Mucosa of rectum (tissue), 2 donors: ENCODE data around the gene TBC1D21.

Experiments
- H3K27ac ChIP-seq, 2 donors: one replicate each; pipeline ENCODE4 v1.7.0; 2013; ENCODE audit warnings: inconsistent platforms in 2 of 2, low read depth in 2 of 2, low read length in 2 of 2
- H3K27me3 ChIP-seq, 2 donors: one replicate each; pipeline ENCODE4 v1.7.0; 2013; ENCODE audit warnings: low read length in 2 of 2; ENCODE audit not compliant: control insufficient read depth in 2 of 2, insufficient read depth in 2 of 2
- H3K36me3 ChIP-seq, 2 donors: one replicate each; pipeline ENCODE4 v1.7.0; 2013; ENCODE audit warnings: low read length in 2 of 2; ENCODE audit not compliant: control insufficient read depth in 2 of 2, insufficient read depth in 2 of 2
- H3K4me1 ChIP-seq, 2 donors: one replicate each; pipeline ENCODE4 v1.7.0; 2013; ENCODE audit warnings: low read length in 2 of 2, mild to moderate bottlenecking in 1 of 2; ENCODE audit not compliant: control insufficient read depth in 2 of 2, insufficient read depth in 2 of 2
- H3K4me3 ChIP-seq, 2 donors: one replicate each; pipeline ENCODE4 v1.7.0; 2013; ENCODE audit warnings: low read length in 2 of 2
- H3K9ac ChIP-seq, 2 donors: one replicate each; pipeline ENCODE4 v1.7.0; 2013; ENCODE audit warnings: low read length in 2 of 2, low read depth in 1 of 2, mild to moderate bottlenecking in 1 of 2
- H3K9me3 ChIP-seq, 2 donors: one replicate each; pipeline ENCODE4 v1.7.0; 2013; ENCODE audit warnings: low read length in 2 of 2; ENCODE audit not compliant: control insufficient read depth in 2 of 2
- donor health status: healthy.
- donor health status: Normal muscosa, but diverticular disease.

TBC1D21 gene

DNA sequence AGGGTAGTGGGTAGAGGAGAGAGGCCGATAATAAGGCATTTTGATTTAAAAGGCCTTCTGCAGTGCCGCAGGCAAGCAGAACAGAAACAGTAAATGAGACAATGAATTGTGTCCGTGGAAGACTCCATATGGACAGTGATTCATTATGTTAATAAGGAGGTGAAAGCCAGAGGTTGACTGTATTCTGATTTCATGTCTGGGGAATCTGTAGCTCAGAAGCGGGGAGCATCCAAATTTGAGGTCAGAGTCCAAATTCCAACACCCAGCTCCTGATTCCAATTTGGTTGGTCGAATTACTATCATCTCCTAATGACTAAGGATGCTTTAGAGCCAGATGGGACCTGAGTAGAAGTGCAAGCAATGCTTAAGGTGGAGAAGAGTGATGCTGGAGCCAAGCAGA, 1.0 kb upstream of the TBC1D21 start:
- H3K4me1 ChIP-seq, result no peaks in the 10 kb centered on the region
- no peak overlapping the region for H3K4me3 ChIP-seq
- no peak overlapping the region for H3K27ac ChIP-seq
- no peaks in the 10 kb centered on the region for H3K9me3 ChIP-seq
- H3K36me3 ChIP-seq, result no peaks in the 10 kb centered on the region
- no peak overlapping the region for H3K9ac ChIP-seq
- H3K27me3 ChIP-seq, result peaks cover 3 to 10% of the 10 kb centered on the region in 2 donors

DNA sequence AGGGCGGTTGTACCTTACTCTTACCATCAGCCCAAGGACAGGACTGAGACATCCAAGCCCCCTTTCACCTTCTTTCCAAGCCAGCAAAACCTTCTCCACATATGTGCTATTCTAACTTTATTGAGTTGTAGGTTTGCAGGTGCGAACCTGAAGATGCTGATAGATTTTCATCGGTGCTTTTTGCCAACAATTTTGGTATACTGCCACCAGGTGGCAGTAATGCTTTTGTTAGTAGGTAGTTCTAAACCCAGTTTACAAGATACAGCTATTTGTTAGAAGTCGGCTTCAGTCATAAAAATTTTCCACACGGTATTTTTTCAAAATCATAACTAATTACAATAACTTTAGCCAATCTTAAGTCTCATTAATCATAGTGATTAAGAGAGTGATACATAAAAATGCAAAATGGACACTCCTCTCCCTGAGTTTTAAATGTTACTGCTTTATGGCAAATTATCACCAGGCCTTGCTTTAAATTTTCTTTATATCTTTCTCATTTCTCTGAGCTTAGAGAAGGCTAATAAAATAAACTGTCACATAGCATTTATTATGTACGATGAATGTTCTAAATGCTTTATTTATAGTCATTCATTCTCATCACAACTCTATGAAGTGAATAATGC, 636 bp downstream of the TBC1D21 start:
- Histone ChIP-seq H3K27ac (no peak overlapping the region), H3K36me3 (no peaks in the 10 kb centered on the region), H3K4me3 (no peak overlapping the region), H3K9ac (no peak overlapping the region), H3K4me1 (no peaks in the 10 kb centered on the region), H3K27me3 (peaks cover 3 to 10% of the 10 kb centered on the region in 2 donors), H3K9me3 (no peaks in the 10 kb centered on the region)

- no peak overlapping the region for H3K27ac ChIP-seq
- peaks cover 3% of the 10 kb centered on the region in 2 donors for H3K27me3 ChIP-seq
- no peak overlapping the region for H3K4me3 ChIP-seq
- H3K36me3 ChIP-seq, result no peaks in the 10 kb centered on the region
- H3K4me1 ChIP-seq, result no peaks in the 10 kb centered on the region
- H3K9ac ChIP-seq, result no peak overlapping the region
- no peaks in the 10 kb centered on the region for H3K9me3 ChIP-seq
Observed at GRCh38 chr15:73879426-73879825, 6.1 kb downstream of the TBC1D21 start.

GRCh38 chr15:73881579-73882320, 8.4 kb downstream of the TBC1D21 start:
- Histone ChIP-seq H3K4me3 (no peak overlapping the region), H3K27me3 (peaks cover 3% of the 10 kb centered on the region in 2 donors), H3K9me3 (no peaks in the 10 kb centered on the region), H3K36me3 (no peaks in the 10 kb centered on the region), H3K9ac (no peak overlapping the region), H3K27ac (no peak overlapping the region), H3K4me1 (no peaks in the 10 kb centered on the region)

- H3K9ac ChIP-seq, result no peak overlapping the region
- H3K9me3 ChIP-seq, result no peaks in the 10 kb centered on the region
- H3K27ac ChIP-seq, result no peak overlapping the region
- H3K4me3 ChIP-seq, result no peak overlapping the region
- H3K27me3 ChIP-seq, result peaks cover 3% of the 10 kb centered on the region in 2 donors
- no peaks in the 10 kb centered on the region for H3K4me1 ChIP-seq
- no peaks in the 10 kb centered on the region for H3K36me3 ChIP-seq
Observed at GRCh38 chr15:73882761-73883419, 9.5 kb downstream of the TBC1D21 start.

DNA sequence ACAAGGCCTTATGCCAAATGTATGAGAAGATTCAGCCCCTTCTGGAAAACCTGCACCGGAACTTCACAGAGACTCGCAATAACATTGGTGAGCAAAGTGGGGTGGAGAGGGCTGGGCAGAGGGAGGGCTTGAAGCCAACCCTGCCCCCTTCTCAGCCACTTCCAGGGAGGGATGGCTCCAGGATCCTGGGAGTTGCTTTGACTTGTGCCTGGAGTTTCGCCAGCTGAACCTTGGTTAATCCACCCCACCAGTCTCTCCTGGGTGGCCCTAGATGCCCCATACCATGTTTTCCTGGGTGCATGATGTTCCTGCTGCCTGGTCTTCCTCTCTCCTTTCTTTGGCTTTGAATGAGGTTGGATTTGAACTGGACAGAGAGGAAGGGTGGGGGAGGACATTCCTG, 10.8 kb downstream of the TBC1D21 start:
- Histone ChIP-seq H3K4me1 (no peaks in the 10 kb centered on the region), H3K27ac (no peak overlapping the region), H3K27me3 (peaks cover 3% of the 10 kb centered on the region in 2 donors), H3K9ac (no peak overlapping the region), H3K4me3 (no peak overlapping the region), H3K36me3 (no peaks in the 10 kb centered on the region), H3K9me3 (no peaks in the 10 kb centered on the region)

- no peaks in the 10 kb centered on the region for H3K4me1 ChIP-seq
- no peak overlapping the region for H3K4me3 ChIP-seq
- no peaks in the 10 kb centered on the region for H3K36me3 ChIP-seq
- H3K9me3 ChIP-seq, result no peaks in the 10 kb centered on the region
- no peak overlapping the region for H3K9ac ChIP-seq
- no peak overlapping the region for H3K27ac ChIP-seq
- peaks cover 3% of the 10 kb centered on the region in 2 donors for H3K27me3 ChIP-seq
Observed at GRCh38 chr15:73885954-73886700, 12.8 kb downstream of the TBC1D21 start.

GRCh38 chr15:73886717-73887345, 13.5 kb downstream of the TBC1D21 start:
- Histone ChIP-seq H3K4me1 (no peaks in the 10 kb centered on the region), H3K9me3 (no peaks in the 10 kb centered on the region), H3K4me3 (no peak overlapping the region), H3K27me3 (peaks cover 3% of the 10 kb centered on the region in 2 donors), H3K27ac (no peak overlapping the region), H3K36me3 (no peaks in the 10 kb centered on the region), H3K9ac (no peak overlapping the region)

DNA sequence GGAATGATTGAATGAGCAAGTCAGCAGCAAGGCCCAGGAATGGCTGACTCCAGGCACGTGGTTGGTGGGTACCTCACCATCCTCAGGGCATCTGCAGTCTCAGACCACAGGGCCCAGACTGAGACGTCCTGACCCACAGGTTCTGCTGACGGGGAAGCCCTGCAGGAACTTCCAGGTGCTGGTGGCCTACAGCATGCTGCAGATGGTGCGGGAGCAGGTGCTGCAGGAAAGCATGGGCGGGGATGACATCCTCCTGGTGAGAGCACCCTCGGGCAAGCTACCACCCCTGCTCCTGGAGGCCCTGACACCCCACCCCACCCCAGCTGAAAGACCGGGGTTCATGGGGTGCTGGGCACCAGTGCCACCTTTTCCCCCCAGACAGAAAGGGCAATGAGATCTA, 14.1 kb downstream of the TBC1D21 start:
- no peaks in the 10 kb centered on the region for H3K36me3 ChIP-seq

More for the DNA sequence above, 14.1 kb downstream of the TBC1D21 start:
- H3K4me3 ChIP-seq, result no peak overlapping the region
- no peaks in the 10 kb centered on the region for H3K4me1 ChIP-seq
- peaks cover 0 to 3% of the 10 kb centered on the region in 2 donors for H3K27me3 ChIP-seq
- H3K9ac ChIP-seq, result no peak overlapping the region
- H3K9me3 ChIP-seq, result no peaks in the 10 kb centered on the region
- no peak overlapping the region for H3K27ac ChIP-seq
